ENCODE data around the gene MTCL3.
A peak's percentile ranks its signal among the peaks of the same experiment; 100 is the strongest.

Gene MTCL3

DNA sequence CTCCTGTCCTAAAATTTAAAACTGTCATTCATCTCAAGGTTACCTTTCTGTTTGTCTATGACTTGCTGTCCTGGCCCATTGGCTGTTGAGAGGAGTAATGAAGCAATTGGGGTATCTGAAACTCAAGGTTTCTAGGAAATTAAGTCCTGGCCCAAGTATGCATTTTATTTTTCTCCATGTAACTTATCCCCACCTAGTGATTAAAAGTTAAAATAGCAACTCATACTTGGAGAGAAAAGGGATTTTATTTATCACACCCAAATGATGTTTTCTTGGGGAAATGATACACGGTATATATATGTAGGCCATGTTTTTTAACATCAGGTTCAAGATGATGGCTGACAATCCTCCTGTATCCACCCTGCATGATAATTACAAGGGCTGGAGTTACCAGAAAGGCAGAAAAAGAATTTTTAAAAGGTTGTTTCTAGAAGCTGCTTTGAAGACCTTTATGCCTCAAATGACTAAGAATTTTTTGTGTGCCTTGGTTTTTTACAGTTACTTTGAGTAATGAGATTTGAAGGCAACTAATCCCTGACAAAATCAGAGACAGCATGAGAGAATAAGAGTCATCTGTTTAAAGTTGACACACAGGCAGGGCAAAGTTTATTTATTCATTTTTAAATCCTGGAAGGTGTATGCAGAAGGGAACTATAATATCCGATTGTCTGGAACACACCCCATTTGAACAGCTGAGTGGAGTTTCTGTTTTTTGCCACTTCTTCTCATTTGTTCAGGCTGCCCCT lies 28.9 kb upstream of the MTCL3 start:
- ChIA-PET CTCF (no interaction called here), POLR2A (no interaction called here)
- BruUV-seq (replicated peaks), result no TSS peak
- Histone ChIP-seq H3K27me3 (ENCODE audit: control insufficient read depth, insufficient read depth, low read length) (peaks cover 6% of the 10 kb centered on the region), H3K36me3 (ENCODE audit: control insufficient read depth, insufficient read depth, low read length) (no peaks in the 10 kb centered on the region), H3K4me1 (ENCODE audit: control insufficient read depth, insufficient read depth, low read length) (no peaks in the 10 kb centered on the region), H3K4me3 (ENCODE audit: low read depth in 2 of 2, low read length in 2 of 2) (no peak overlapping the region), H3K9me3 (ENCODE audit: control insufficient read depth, insufficient read depth, low read depth, low read length) (no peaks in the 10 kb centered on the region), H3K27ac (ENCODE audit: low read length) (no peak overlapping the region)
- peak; percentile 33; the same call in 1 of the 2 replicates for TF ChIP-seq CTCF (IDR thresholded peaks at IDR 0.05)
- TF ChIP-seq SIN3A (IDR thresholded peaks at IDR 0.05; ENCODE audit: borderline replicate concordance, insufficient read depth, low read depth, low read length), result no peak
- in situ Hi-C loops (cut with HindIII; ENCODE audit: low pct_unique_long_range_greater_than_20kb, low sequenced_read_pairs), result no loop called here
- intact Hi-C loops (cut with micrococcal nuclease; ENCODE audit: unreplicated experiment), result no loop called here
- ATAC-seq (no peak), DNase-seq (ENCODE audit: low read depth, low spot score) (no peak)

GRCh38 chr6:127547215-127547614 lies 28.1 kb upstream of the MTCL3 start:
- no peaks in the 10 kb centered on the region for H3K36me3 ChIP-seq (ENCODE audit: control insufficient read depth, insufficient read depth, low read length)
- no peak for DNase-seq (ENCODE audit: low read depth, low spot score)
- no peaks in the 10 kb centered on the region for H3K9me3 ChIP-seq (ENCODE audit: control insufficient read depth, insufficient read depth, low read depth, low read length)
- CTCF ChIA-PET, result interaction anchor here (0.5 kb wide), 1 partner anchor 9 kb away, joined by 5 read pairs; no protein-coding TSS in a partner anchor
- no peak overlapping the region for H3K27ac ChIP-seq (ENCODE audit: low read length)
- peaks cover 6% of the 10 kb centered on the region for H3K27me3 ChIP-seq (ENCODE audit: control insufficient read depth, insufficient read depth, low read length)
- H3K4me1 ChIP-seq (ENCODE audit: control insufficient read depth, insufficient read depth, low read length), result no peaks in the 10 kb centered on the region
- in situ Hi-C loops (cut with HindIII; ENCODE audit: low pct_unique_long_range_greater_than_20kb, low sequenced_read_pairs) (no loop called here), intact Hi-C loops (cut with micrococcal nuclease; ENCODE audit: unreplicated experiment) (no loop called here)
- no TSS peak for BruUV-seq (replicated peaks)
- ATAC-seq, result peak; percentile 53; the same call in 1 of the 2 replicates
- POLR2A ChIA-PET, result no interaction called here
- H3K4me3 ChIP-seq (ENCODE audit: low read depth in 2 of 2, low read length in 2 of 2), result no peak overlapping the region
- TF ChIP-seq CTCF (IDR thresholded peaks at IDR 0.05) (peak; percentile 34; the same call in 1 of the 2 replicates), TCF7L2 (IDR thresholded peaks at IDR 0.05; ENCODE audit: low read depth, low read length) (no peak), SIN3A (IDR thresholded peaks at IDR 0.05; ENCODE audit: borderline replicate concordance, insufficient read depth, low read depth, low read length) (no peak), POLR2AphosphoS5 (IDR thresholded peaks at IDR 0.05; ENCODE audit: low read depth, low read length) (no peak), REST (IDR thresholded peaks at IDR 0.05; ENCODE audit: insufficient read depth in 1 of 2, low read depth in 2 of 2, low read length in 1 of 2) (no peak)
